Adrenal gland (tissue), 12 donors: ENCODE results near the gene ATP8A2. TPM values are rescaled to one million over a fixed set of nuclear protein-coding genes. Genes with fewer than 3 reads are reported as not detected.

Experiments used
- DNase-seq, 7 donors: peaks; one replicate each; pipeline ENCODE4 v3.0.0-alpha.2; 2019 to 2020
- H3K27ac ChIP-seq, 5 donors: fragments of 200-600 bp; sonication (generic) in 4 of 5; 1 replicate in 3 of 5; 2 replicates in 2 of 5; pipeline versions ENCODE4 v1.5.1 to v1.8.0; 2016 to 2020; ENCODE audit warnings: mild to moderate bottlenecking in 1 of 5
- H3K27me3 ChIP-seq: fragments of 200-600 bp; 2 replicates; pipeline ENCODE4 v1.8.0; 2021
- H3K36me3 ChIP-seq, 2 donors: fragments of 200-600 bp; replicated peaks in 1 of 2; 1 replicate in 1 of 2; 2 replicates in 1 of 2; pipeline versions ENCODE4 v1.5.1 to v1.8.0; 2018 to 2022
- H3K4me1 ChIP-seq, 2 donors: fragments of 200-600 bp; replicated peaks in 1 of 2; 1 replicate in 1 of 2; 2 replicates in 1 of 2; pipeline versions ENCODE4 v1.5.1 to v1.8.0; 2018 to 2021
- H3K4me3 ChIP-seq, 4 donors: fragments of 200-600 bp; sonication (generic) in 3 of 4; one replicate each; pipeline ENCODE4 v1.5.1; 2016 to 2018
- H3K9me3 ChIP-seq, 3 donors: fragments of 200-600 bp; sonication (generic) in 1 of 3; replicated peaks in 1 of 3; 1 replicate in 2 of 3; 2 replicates in 1 of 3; pipeline versions ENCODE4 v1.5.1 to v1.8.0; 2016 to 2021
- CTCF ChIP-seq, 6 experiments: fragments of 450-650 bp in 4 of 6; fragments of 200-600 bp in 2 of 6; sonication (generic) in 1 of 6; IDR thresholded peaks; 1 replicate in 5 of 6; 2 replicates in 1 of 6; pipeline versions ENCODE4 v1.5.1 to v1.8.0; 2016 to 2021; ENCODE audit warnings: antibody characterized with exemption in 6 of 6, mild to moderate bottlenecking in 2 of 6, moderate library complexity in 1 of 6
- POLR2A ChIP-seq, 2 donors: fragments of 450-650 bp; IDR thresholded peaks; one replicate each; pipeline ENCODE4 v1.6.1; 2017; ENCODE audit warnings: antibody characterized with exemption in 2 of 2, mild to moderate bottlenecking in 2 of 2, moderate library complexity in 1 of 2
- WGBS, 4 donors: extraction: QIAGEN DNeasy Blood & Tissue Kit in 2 of 4; methylation state at CpG; one replicate each; pipeline versions ENCODE4 v1.1.5 to v1.1.7; 2013 to 2017; 5-methylcytosine and 5-hydroxymethylcytosine counted together
- intact Hi-C, 2 donors: fragments of 100-400 bp; cut with DNase I; formaldehyde crosslinking; loops; one replicate each; pipeline versions ENCODE4 v1.14.1 to v1.15.0; 2022 to 2023
- polyA plus RNA-seq, 3 donors: library from polyadenylated mRNA; stranded (reverse); fragments of 200-250 nt in 2 of 3; fragments of 350-450 nt in 1 of 3; fragmentation: Illumina TruSeq in 1 of 3; extraction: RNeasy Lipid Tissue Mini Kit (QIAGEN cat#74804) in 1 of 3; gene quantifications; one replicate each; pipeline ENCODE4 v1.2.3, GENCODE V29; 2013 to 2014
- total RNA-seq, 9 donors: library from RNA; depleted of rRNA in 4 of 9; stranded (reverse); fragments of >200 nt in 4 of 9; fragments of 120-200 nt in 1 of 9; fragmentation: NEBNext Ultra II Directional in 1 of 9; extraction: Animal tissue kit (Norgen Biotek cat#: 25700) in 1 of 9; gene quantifications; one replicate each; pipeline versions ENCODE4 v1.1.0 to v1.2.4, GENCODE V29; 2013 to 2023
- donor health status: healthy with polysubstance abuse.
- donor health status: Bipolar disorder and iron deficiency.
- donor health status: DM: yes; HTN: yes; CAD: no.
- donor health status: DM: no; HTN: no; CAD: no.
- donor health status: DM: no; HTN: no; CAD: no.
- donor health status: DM: yes; HTN: yes; CAD: no.

The ATP8A2 gene
- total and polyA plus RNA-seq, 12 donors, result 0.77 to 14.0 (median 4.3) TPM

GRCh38 chr13:25715760-25716159 lies 344.0 kb downstream of the ATP8A2 start:
- Histone ChIP-seq H3K27ac (no peak overlapping the region), H3K4me1 (no peaks in the 10 kb centered on the region), H3K4me3 (no peak overlapping the region), H3K27me3 (no peaks in the 10 kb centered on the region), H3K36me3 (no peaks in the 10 kb centered on the region), H3K9me3 (no peaks in the 10 kb centered on the region)
- WGBS, 4 donors, result 60 to 73% (median 68%) methylated on average over 1 of the region's 1 CpG
- TF ChIP-seq CTCF (IDR thresholded peaks at IDR 0.05), result no peak
- no peak for TF ChIP-seq POLR2A (IDR thresholded peaks at IDR 0.05)
- intact Hi-C loops, result no loop called here
- DNase-seq, result no peak

GRCh38 chr13:25717666-25718197 lies 346.0 kb downstream of the ATP8A2 start:
- no peak for DNase-seq
- 60 to 79% (median 62%) methylated on average over 5 of the region's 5 CpGs for WGBS, 4 donors

GRCh38 chr13:25719666-25720065 lies 347.9 kb downstream of the ATP8A2 start:
- Histone ChIP-seq H3K4me1 (no peaks in the 10 kb centered on the region), H3K27ac (no peak overlapping the region), H3K27me3 (no peaks in the 10 kb centered on the region), H3K4me3 (no peak overlapping the region), H3K9me3 (no peaks in the 10 kb centered on the region), H3K36me3 (no peaks in the 10 kb centered on the region)
- TF ChIP-seq CTCF (IDR thresholded peaks at IDR 0.05) (no peak), POLR2A (IDR thresholded peaks at IDR 0.05) (no peak)
- intact Hi-C loops, result no loop called here
- no peak for DNase-seq
- WGBS, 4 donors, result 91 to 97% (median 95%) methylated on average over 2 of the region's 2 CpGs

More at GRCh38 chr13:25717666-25718197, 346.0 kb downstream of the ATP8A2 start:
- no peaks in the 10 kb centered on the region for H3K9me3 ChIP-seq
- TF ChIP-seq CTCF (IDR thresholded peaks at IDR 0.05) (no peak), POLR2A (IDR thresholded peaks at IDR 0.05) (no peak)
- intact Hi-C loops, result no loop called here
- no peaks in the 10 kb centered on the region for H3K27me3 ChIP-seq
- no peak overlapping the region for H3K4me3 ChIP-seq
- H3K27ac ChIP-seq, result no peak overlapping the region
- H3K4me1 ChIP-seq, result no peaks in the 10 kb centered on the region
- no peaks in the 10 kb centered on the region for H3K36me3 ChIP-seq

GRCh38 chr13:25722893-25723292 lies 351.1 kb downstream of the ATP8A2 start:
- intact Hi-C loops, result no loop called here
- no peak overlapping the region for H3K4me3 ChIP-seq
- H3K9me3 ChIP-seq, result no peaks in the 10 kb centered on the region
- no peaks in the 10 kb centered on the region for H3K27me3 ChIP-seq
- WGBS, 4 donors, result 71 to 88% (median 76%) methylated on average over 1 of the region's 1 CpG
- TF ChIP-seq POLR2A (IDR thresholded peaks at IDR 0.05) (no peak), CTCF (IDR thresholded peaks at IDR 0.05) (no peak)
- DNase-seq, result no peak
- no peaks in the 10 kb centered on the region for H3K36me3 ChIP-seq
- no peaks in the 10 kb centered on the region for H3K4me1 ChIP-seq
- no peak overlapping the region for H3K27ac ChIP-seq
